ENCODE data around the gene NOXA1.

Gene NOXA1

DNA sequence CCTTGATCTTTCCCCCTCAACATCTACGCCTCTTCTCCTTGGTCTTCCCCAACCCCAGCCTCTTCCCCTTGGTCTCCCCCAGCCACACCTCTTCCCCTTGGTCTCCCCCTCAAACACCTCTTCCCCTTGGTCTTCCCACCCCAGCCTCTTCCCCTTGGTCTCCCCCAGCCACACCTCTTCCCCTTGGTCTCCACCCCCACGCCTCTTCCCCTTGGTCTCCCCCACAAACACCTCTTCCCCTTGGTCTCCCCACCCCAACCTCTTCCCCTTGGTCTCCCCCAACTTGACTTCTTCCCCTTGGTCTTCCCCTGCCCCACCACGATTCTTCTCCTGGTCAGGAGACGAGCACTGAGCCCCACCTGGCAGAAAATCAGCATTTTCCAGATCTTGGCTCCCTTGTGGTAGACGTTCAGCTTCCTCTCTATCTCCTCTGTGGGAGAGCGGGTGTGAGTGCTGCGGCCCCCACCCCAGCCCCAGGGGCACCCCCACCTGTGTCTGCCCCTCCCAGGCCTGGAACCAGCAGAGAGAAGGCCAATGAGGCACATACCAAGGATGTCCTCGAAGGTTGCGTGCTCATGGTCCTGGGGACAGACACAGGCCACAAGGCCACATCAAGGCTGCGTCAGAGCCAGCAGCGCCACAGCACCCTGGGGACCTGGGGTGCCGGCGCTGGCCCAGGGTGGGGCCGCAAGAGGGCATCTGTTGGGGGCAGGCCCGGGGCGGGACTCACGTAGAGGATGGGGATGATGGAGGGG is 29.0 kb downstream of the NOXA1 start:
- Mint-ChIP-seq H3K36me3 (ENCODE audit: low read depth) (peaks cover 16% of the 10 kb centered on the region), H3K9me3 (no peaks in the 10 kb centered on the region), H3K4me1 (peaks cover 19% of the 10 kb centered on the region), H3K27me3 (ENCODE audit: low read depth, poor library complexity) (no peaks in the 10 kb centered on the region), H3K27ac (no peak overlapping the region), H3K4me3 (no peak overlapping the region)
- DNase-seq: peak; percentile 2
- TF ChIP-seq, protein P1, sequence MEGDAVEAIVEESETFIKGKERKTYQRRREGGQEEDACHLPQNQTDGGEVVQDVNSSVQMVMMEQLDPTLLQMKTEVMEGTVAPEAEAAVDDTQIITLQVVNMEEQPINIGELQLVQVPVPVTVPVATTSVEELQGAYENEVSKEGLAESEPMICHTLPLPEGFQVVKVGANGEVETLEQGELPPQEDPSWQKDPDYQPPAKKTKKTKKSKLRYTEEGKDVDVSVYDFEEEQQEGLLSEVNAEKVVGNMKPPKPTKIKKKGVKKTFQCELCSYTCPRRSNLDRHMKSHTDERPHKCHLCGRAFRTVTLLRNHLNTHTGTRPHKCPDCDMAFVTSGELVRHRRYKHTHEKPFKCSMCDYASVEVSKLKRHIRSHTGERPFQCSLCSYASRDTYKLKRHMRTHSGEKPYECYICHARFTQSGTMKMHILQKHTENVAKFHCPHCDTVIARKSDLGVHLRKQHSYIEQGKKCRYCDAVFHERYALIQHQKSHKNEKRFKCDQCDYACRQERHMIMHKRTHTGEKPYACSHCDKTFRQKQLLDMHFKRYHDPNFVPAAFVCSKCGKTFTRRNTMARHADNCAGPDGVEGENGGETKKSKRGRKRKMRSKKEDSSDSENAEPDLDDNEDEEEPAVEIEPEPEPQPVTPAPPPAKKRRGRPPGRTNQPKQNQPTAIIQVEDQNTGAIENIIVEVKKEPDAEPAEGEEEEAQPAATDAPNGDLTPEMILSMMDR (IDR thresholded peaks at IDR 0.05): no peak

DNA sequence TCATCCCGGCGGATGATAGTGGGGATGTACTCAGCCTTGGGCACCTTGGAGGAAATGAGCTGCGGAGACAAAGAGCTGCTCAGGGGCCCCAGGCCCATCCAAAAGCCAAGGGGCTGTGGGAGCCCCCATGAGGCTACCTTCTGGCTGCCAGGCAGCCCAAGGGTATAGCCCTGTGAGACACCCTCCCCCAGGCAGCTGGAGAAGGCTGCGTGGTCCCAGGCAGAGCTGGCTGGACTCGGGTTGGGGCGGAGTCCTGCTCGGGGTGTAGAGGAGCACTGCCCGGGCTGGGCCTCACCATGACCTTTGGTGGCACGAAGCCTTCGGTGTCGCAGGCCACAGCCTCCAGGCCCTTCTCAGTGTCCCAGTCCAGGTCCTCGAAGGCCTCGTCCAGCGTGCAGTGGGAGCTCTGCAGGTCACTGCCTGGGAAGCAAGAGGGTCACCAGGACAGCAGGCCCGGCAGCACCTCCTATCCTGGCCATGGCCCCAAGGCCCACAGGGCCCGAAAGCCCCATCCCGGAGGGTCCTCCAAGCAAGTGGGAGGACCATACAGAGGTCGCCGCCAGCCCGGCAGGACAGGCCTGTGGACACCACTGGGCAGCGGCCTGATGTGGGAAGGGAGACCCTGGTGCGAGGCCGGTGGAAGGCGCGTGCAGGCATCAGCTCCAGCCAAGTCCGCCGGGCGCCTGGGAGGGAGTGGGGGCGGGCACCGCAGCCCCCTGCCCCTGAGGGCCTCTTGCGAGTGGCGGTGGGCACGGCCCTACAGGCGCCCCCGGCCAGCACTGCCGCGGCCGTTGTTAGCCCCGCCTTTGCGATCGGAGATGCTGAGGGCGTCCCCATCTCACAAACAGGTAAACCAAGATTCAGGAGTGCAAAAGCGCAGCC is 29.8 kb downstream of the NOXA1 start:
- TF ChIP-seq, protein P1 (IDR thresholded peaks at IDR 0.05): no peak
- no peak overlapping the region for H3K4me3 Mint-ChIP-seq
- no peaks in the 10 kb centered on the region for H3K27me3 Mint-ChIP-seq (ENCODE audit: low read depth, poor library complexity)
- no peak overlapping the region for H3K27ac Mint-ChIP-seq
- H3K4me1 Mint-ChIP-seq: peaks cover 19% of the 10 kb centered on the region
- peaks cover 16% of the 10 kb centered on the region for H3K36me3 Mint-ChIP-seq (ENCODE audit: low read depth)
- no peaks in the 10 kb centered on the region for H3K9me3 Mint-ChIP-seq
- DNase-seq: peak; percentile 20

DNA sequence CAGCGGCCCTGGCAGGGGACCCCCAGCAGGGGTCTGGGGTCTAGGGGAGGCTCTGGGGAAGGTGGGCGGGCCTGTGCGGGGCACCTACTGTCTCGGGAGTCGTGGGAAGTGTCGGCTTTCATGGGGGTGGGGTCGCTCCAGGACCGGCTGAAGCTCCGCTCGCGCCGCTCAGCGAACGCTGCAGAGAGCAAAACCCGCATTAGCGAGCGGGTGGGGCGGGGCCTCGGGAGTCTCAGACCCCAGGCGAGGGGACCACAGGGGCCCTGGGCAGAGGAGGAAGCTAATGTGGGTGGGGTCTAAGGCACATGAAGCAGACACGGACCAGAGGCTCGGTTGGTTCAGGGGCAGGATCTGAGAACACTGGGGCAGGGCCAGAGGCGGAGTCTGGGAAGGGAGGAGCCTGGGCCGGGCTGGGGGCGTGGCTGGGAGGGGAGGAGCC is 30.5 kb downstream of the NOXA1 start:
- H3K27ac Mint-ChIP-seq: no peak overlapping the region
- no peaks in the 10 kb centered on the region for H3K9me3 Mint-ChIP-seq
- H3K36me3 Mint-ChIP-seq (ENCODE audit: low read depth): peaks cover 16% of the 10 kb centered on the region
- H3K4me3 Mint-ChIP-seq: peak overlapping the region; percentile 50
- no peaks in the 10 kb centered on the region for H3K27me3 Mint-ChIP-seq (ENCODE audit: low read depth, poor library complexity)
- peak; percentile 80 for DNase-seq
- TF ChIP-seq, protein P1 (IDR thresholded peaks at IDR 0.05): no peak
- peaks cover 19% of the 10 kb centered on the region for H3K4me1 Mint-ChIP-seq

DNA sequence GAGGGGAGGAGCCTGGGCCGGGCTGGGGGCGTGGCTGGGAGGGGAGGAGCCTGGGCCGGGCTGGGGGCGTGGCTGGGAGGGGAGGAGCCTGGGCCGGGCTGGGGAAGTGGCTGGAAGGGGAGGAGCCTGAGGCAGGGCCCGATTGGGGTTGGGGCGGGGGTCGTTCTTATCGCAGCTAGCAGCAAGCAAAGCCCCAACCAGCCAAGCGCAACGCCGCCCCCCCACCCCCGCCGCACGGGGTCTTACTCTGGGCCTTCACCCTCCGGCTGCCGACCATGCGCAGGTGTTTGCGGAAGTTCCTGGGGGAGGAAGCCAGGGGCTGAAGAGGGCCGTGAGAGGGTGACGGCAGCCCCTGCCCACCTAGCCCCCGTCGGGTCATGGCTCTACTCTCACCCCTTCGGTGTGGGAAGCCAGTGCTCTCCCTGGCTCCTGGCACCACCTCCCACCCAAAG is 31.0 kb downstream of the NOXA1 start:
- peak overlapping the region; percentile 96 for H3K27ac Mint-ChIP-seq
- H3K4me1 Mint-ChIP-seq: peaks cover 19% of the 10 kb centered on the region
- H3K36me3 Mint-ChIP-seq (ENCODE audit: low read depth): peaks cover 16% of the 10 kb centered on the region
- peak; percentile 71 for DNase-seq
- H3K4me3 Mint-ChIP-seq: peak overlapping the region; percentile 44
- H3K27me3 Mint-ChIP-seq (ENCODE audit: low read depth, poor library complexity): no peaks in the 10 kb centered on the region
- no peaks in the 10 kb centered on the region for H3K9me3 Mint-ChIP-seq
- TF ChIP-seq, protein P1 (IDR thresholded peaks at IDR 0.05): no peak

DNA sequence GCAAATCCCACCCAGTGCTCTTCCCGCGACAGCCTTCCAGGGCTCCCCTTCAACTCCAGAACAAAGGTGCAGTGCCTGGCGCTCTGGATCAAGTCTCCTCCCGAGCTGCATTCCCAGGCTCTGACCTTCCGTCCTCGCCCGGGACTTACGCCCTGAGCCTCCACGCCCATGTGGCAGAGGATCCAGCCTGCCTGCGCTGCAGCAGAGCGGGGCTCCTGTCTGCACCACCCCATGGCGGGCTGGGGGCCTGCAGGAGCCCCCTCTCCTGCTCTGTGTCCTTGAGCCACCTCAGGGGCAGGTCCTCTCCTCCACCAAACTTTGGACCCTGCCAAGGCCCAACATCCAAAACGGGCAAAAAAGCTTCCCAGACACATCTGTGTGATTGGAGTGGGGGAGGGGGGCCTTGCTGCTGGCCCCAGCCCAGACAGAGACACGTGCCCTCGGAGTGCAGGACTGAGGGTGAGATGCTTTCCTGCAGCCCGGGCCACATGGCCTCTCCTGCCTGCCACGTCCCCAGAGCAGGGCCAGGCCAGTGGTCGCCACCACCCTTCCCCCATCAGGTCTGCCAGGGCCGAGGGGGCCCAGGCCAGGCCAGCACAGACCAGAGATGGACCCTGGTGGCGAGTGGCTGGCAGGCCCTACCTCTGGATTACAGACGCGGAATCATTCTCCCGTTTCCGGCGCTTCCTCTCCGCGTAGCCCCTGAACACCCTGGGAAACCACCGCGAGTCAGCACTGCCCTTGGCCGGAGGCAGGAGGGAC is 31.6 kb downstream of the NOXA1 start:
- H3K27ac Mint-ChIP-seq: peak overlapping the region; percentile 96
- DNase-seq: peak; percentile 23
- no peaks in the 10 kb centered on the region for H3K9me3 Mint-ChIP-seq
- H3K4me1 Mint-ChIP-seq: peaks cover 19% of the 10 kb centered on the region
- TF ChIP-seq, protein P1 (IDR thresholded peaks at IDR 0.05): no peak
- H3K4me3 Mint-ChIP-seq: peak overlapping the region; percentile 44
- no peaks in the 10 kb centered on the region for H3K27me3 Mint-ChIP-seq (ENCODE audit: low read depth, poor library complexity)
- peaks cover 16% of the 10 kb centered on the region for H3K36me3 Mint-ChIP-seq (ENCODE audit: low read depth)

Data from nephron progenitor cell (in vitro differentiated cells).